ENCODE data around the gene SMPX.
"Not testable (repeated sequence)": the region's sequence is repeated elsewhere in the genome, so short reads cannot be mapped to it uniquely, and the experiment has no call there.

SMPX gene
- 0 reads per million in 9 experiments for total RNA-seq

DNA sequence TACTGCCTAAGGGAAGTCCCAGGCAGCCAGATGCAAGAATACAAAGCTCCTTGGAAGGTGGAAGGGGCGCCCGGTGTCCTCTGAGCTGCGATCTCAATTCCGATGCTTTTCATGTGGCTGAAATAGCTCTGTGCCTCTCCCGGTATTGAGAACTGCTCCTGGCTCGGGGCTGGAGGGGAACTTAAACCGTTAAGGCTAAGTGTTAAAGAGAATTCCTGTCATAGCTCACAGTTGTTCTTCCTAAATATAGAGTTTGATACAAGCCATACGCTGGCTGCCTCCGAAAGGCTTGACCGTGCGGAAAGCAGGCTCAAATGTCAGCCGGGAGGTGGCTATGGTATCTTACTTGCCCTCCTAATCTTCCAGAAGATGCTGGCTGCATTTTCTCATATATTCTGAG is at the start of gene SMPX:
TSS of gene SMPX (minus strand) at position 157 of the 400 bp plus-strand sequence. CDS start 3,826 bp downstream, outside the sequence.
- H3K4me1 Mint-ChIP-seq (ENCODE audit: low read depth in 2 of 2) = no peaks in the 10 kb centered on the region
- H3K9me3 Mint-ChIP-seq = no peaks in the 10 kb centered on the region
- no peaks in the 10 kb centered on the region for H3K36me3 Mint-ChIP-seq (ENCODE audit: insufficient read depth)
- H3K27me3 Mint-ChIP-seq = no peaks in the 10 kb centered on the region
- no peak within 1 kb of the TSS for H3K27ac Mint-ChIP-seq
- DNase-seq = no peak
- ATAC-seq (replicated peaks) = no peak
- no peak within 1 kb of the TSS for H3K4me3 Mint-ChIP-seq

DNA sequence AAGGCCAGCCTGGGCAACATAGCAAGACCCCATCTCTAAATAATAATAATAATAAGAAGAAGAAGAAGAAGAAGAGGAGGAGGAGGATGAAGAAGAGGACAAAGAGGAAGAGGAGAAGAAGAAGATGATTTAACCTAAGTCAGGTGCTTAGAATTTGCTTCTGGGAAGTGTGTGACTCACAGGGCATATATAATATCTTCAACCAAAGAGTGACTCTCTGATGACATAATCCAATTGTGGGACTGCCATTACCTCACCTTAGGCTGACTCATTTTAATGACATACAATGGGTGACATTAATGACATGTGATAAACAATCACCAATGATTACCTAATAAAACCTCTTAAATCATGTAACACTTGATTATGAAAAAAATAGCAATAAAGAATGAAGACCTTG is 48.8 kb upstream of the SMPX start:
- ATAC-seq (replicated peaks) (no peak), DNase-seq (no peak)
- Mint-ChIP-seq H3K4me1 (ENCODE audit: low read depth in 2 of 2) (no peaks in the 10 kb centered on the region), H3K9me3 (no peaks in the 10 kb centered on the region), H3K27ac (no peak overlapping the region), H3K36me3 (ENCODE audit: insufficient read depth) (no peaks in the 10 kb centered on the region), H3K27me3 (no peaks in the 10 kb centered on the region), H3K4me3 (no peak overlapping the region)

DNA sequence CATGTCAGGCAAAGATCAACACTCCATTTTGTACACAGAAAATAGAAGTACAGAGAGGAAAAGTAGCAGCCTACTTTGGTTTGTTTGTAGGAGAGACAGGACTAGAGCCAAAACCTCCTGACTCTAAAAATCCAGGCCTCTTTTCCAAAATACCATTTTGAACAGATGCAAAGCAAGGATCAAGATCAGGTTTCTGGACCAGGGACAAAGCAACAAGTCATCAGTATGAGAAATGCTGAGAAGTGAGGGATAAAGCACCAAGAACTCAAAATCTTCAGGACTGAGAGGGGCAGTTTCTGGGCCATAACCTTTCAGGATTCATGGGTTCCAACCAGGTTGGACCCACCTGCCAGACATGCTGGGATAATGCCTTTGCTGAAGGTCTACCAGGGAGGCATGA is 44.9 kb upstream of the SMPX start:
- DNase-seq (no peak), ATAC-seq (replicated peaks) (no peak)
- H3K27me3 Mint-ChIP-seq = no peaks in the 10 kb centered on the region
- H3K4me1 Mint-ChIP-seq (ENCODE audit: low read depth in 2 of 2) = no peaks in the 10 kb centered on the region
- H3K27ac Mint-ChIP-seq = no peak overlapping the region
- no peaks in the 10 kb centered on the region for H3K9me3 Mint-ChIP-seq
- no peak overlapping the region for H3K4me3 Mint-ChIP-seq
- H3K36me3 Mint-ChIP-seq (ENCODE audit: insufficient read depth) = no peaks in the 10 kb centered on the region

DNA sequence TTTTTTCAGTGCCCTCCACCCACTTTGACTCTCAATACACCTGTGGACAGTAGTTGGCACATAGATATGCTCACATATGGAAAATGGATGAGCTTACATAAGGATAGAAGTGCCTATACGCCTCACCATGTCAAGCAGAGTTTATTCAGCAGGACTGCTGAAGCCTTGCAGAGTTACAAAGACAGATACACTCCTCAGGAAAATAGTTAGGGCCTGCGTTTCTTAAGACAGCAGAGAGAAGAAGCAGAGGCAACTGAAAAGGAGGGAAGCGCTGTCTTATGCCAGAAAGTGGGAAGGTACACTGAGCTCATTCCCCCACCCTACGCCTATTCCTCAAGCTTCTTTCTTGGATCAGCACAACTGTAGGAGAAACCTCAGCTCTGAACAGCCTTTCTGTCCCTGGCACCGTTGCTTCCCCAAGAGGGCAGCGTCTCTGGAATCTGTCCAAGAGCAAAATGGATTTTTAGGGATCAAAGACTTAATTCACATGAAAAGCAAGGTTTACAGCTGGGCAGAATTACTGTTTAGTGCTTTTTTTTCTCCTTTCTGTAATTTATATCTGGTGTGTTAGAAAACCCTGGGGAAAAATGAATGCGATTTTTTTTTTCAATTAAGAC is 44.2 kb upstream of the SMPX start:
- no peaks in the 10 kb centered on the region for H3K9me3 Mint-ChIP-seq
- no peak for ATAC-seq (replicated peaks)

DNA sequence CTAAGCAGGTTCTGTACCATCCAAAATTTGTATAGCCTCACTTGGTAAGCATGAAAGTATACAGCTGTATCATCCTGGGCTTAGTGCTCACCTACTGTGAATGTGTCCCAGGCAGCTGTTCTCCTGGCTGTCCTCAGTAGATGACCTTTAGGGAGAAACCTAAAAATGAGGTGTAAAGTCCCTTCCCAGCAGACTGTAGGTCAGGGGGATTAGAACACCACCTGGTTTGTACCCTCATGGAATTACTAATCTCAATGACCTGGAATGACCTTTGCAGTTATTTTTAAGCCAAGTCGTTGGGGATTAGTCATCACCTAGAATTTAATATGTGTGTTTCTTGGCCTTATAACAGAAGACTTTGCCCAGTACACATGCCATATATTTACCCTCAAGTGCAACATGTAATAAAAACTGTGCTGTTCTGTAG is 42.4 kb upstream of the SMPX start:
- Mint-ChIP-seq H3K27me3 (no peaks in the 10 kb centered on the region), H3K27ac (no peak overlapping the region), H3K4me1 (ENCODE audit: low read depth in 2 of 2) (no peaks in the 10 kb centered on the region), H3K36me3 (ENCODE audit: insufficient read depth) (no peaks in the 10 kb centered on the region), H3K4me3 (no peak overlapping the region), H3K9me3 (no peaks in the 10 kb centered on the region)
- ATAC-seq (replicated peaks) (no peak), DNase-seq (no peak)

More for the DNA sequence above, 44.2 kb upstream of the SMPX start:
- H3K36me3 Mint-ChIP-seq (ENCODE audit: insufficient read depth) = no peaks in the 10 kb centered on the region
- H3K27ac Mint-ChIP-seq = no peak overlapping the region
- no peaks in the 10 kb centered on the region for H3K4me1 Mint-ChIP-seq (ENCODE audit: low read depth in 2 of 2)
- no peak overlapping the region for H3K4me3 Mint-ChIP-seq
- no peak for DNase-seq
- no peaks in the 10 kb centered on the region for H3K27me3 Mint-ChIP-seq

DNA sequence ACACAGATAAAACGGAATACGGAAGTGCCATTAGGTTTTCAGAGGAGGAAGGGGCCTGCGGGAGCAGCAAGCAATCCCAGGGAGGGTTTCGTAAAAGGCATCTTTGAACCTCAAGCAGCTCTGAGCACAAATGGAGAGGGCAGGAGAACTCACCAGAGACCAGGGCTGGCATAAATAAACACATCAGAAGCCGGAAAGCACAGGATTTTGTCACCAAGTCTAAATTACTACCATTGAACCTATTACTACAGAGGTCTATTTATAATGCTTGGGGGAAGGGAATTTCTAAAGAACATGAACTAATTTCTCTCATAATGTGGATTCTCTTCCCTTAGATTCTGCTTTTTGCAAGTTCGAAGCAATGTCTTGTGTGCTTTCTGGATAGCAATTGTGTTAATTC is 41.9 kb upstream of the SMPX start:
- Mint-ChIP-seq H3K27me3 (no peaks in the 10 kb centered on the region), H3K27ac (no peak overlapping the region), H3K9me3 (no peaks in the 10 kb centered on the region), H3K4me3 (no peak overlapping the region), H3K4me1 (ENCODE audit: low read depth in 2 of 2) (no peaks in the 10 kb centered on the region), H3K36me3 (ENCODE audit: insufficient read depth) (no peaks in the 10 kb centered on the region)
- ATAC-seq (replicated peaks) (no peak), DNase-seq (no peak)

DNA sequence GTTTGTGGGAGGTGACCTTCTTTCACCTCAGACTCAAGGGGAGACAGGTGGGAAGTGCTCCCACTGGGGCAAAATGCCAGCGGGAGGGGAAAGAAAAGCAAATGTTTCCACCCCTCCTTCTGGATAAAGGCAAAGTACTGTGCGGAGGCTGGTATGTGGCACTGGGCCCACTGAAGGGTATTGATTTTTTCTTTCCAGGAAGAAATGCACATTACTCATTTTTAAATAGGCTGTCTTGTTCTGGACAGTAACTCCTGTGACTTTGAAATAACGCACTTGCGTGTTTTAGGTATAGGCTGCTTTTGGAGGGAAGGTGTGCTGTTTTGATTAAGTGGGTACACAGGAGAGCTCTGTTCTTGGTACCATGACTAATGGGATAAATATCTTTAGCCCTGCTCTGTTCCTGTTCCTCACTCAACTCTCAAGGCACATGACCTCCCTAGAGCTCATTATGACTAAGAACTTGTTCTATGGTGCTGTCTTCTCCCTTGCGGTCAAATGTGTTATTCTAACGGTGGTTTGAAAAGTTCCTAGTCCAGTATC is 40.8 kb upstream of the SMPX start:
- H3K4me3 Mint-ChIP-seq = no peak overlapping the region
- ATAC-seq (replicated peaks) = no peak

DNA sequence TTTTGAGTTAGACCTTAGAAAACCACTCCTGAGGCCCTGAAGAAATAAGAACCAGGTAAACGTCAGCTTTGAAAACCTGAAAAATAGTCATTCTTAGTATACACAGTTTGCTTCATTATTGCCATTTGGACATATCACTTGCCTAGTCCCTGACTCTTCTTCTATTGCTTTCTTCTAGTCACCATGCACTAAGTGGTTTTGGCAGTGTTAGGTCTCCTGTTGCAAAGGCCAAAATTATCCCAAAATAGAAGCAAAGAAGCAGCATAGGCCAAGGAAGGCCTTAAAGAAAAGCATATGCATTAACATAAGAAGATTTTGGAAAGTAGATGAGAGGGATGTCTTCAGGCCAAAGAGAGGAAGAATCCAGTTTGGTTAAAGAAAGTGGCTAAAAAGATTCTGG is 24.1 kb upstream of the SMPX start:
- no peak for ATAC-seq (replicated peaks)
- H3K4me1 Mint-ChIP-seq (ENCODE audit: low read depth in 2 of 2) = no peaks in the 10 kb centered on the region
- no peaks in the 10 kb centered on the region for H3K36me3 Mint-ChIP-seq (ENCODE audit: insufficient read depth)
- H3K27me3 Mint-ChIP-seq = no peaks in the 10 kb centered on the region
- no peaks in the 10 kb centered on the region for H3K9me3 Mint-ChIP-seq
- H3K27ac Mint-ChIP-seq = no peak overlapping the region
- DNase-seq = no peak
- H3K4me3 Mint-ChIP-seq = no peak overlapping the region

More for the DNA sequence above, 40.8 kb upstream of the SMPX start:
- Mint-ChIP-seq H3K27me3 (no peaks in the 10 kb centered on the region), H3K36me3 (ENCODE audit: insufficient read depth) (no peaks in the 10 kb centered on the region), H3K9me3 (no peaks in the 10 kb centered on the region), H3K4me1 (ENCODE audit: low read depth in 2 of 2) (no peaks in the 10 kb centered on the region), H3K27ac (no peak overlapping the region)
- DNase-seq = no peak

DNA sequence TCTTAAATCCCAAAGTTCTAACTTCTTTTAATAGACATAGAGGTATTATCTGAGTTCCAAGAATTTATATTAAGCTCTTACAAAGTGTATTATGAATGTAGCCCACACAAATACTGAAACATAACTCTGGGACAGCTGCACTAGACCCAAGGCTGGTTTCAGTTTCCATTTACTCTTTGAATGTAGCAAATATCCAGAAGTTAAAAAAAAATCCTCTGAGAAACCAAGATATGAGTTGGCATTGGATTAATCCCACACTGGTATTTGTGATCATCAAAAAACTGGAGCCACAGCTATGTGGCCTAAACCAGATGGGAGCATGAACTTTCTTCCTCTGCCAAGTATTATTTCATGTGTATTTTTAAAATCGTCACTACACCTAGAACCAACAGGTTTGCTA is 23.6 kb upstream of the SMPX start:
- no peak for ATAC-seq (replicated peaks)
- H3K9me3 Mint-ChIP-seq = no peaks in the 10 kb centered on the region
- H3K27me3 Mint-ChIP-seq = no peaks in the 10 kb centered on the region
- H3K36me3 Mint-ChIP-seq (ENCODE audit: insufficient read depth) = no peaks in the 10 kb centered on the region
- DNase-seq = no peak
- H3K4me3 Mint-ChIP-seq = no peak overlapping the region
- no peak overlapping the region for H3K27ac Mint-ChIP-seq
- no peaks in the 10 kb centered on the region for H3K4me1 Mint-ChIP-seq (ENCODE audit: low read depth in 2 of 2)

DNA sequence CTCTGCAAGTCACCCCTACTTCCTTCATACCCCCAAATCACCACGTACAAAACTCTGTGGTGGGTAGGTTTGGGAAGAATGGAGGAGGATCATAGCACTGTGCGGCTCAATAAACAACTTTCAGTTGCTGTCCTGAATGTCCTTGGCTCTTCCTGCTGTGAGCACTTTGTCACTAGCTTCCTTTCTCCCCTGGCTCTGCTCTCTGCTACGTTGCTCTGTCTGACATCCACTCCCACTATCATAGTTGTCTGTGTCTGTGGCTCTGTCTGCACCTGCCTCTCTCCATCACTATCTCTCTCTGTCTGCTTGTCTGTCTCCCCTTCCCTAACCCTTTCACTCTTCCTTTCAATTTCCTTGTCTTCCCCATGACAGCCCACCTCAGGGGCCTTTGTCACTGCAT is 21.2 kb upstream of the SMPX start:
- no peak for DNase-seq
- ATAC-seq (replicated peaks) = no peak
- no peak overlapping the region for H3K4me3 Mint-ChIP-seq
- no peaks in the 10 kb centered on the region for H3K36me3 Mint-ChIP-seq (ENCODE audit: insufficient read depth)
- H3K27ac Mint-ChIP-seq = no peak overlapping the region
- no peaks in the 10 kb centered on the region for H3K9me3 Mint-ChIP-seq
- H3K27me3 Mint-ChIP-seq = no peaks in the 10 kb centered on the region
- no peaks in the 10 kb centered on the region for H3K4me1 Mint-ChIP-seq (ENCODE audit: low read depth in 2 of 2)

DNA sequence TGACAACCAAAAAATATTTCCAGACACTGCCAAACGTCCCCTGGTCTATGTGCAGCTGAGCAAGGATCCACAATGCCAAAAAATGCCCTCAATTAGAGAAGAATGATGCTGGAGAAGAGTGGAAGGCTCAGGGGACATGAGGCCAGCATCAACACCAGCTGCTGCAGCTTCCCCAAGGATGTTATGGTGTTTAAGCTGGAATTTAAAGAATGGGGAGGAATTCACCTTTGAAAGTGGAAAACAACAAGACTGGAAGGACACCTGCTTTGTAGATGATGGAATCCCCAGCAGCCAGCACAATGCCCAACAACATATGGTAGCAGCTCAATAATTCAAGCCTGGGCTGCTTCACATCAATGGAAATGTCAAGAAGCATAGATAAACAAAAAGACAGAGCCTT is 20.3 kb upstream of the SMPX start:
- Mint-ChIP-seq H3K27me3 (no peaks in the 10 kb centered on the region), H3K9me3 (no peaks in the 10 kb centered on the region), H3K4me1 (ENCODE audit: low read depth in 2 of 2) (no peaks in the 10 kb centered on the region), H3K36me3 (ENCODE audit: insufficient read depth) (no peaks in the 10 kb centered on the region), H3K27ac (no peak overlapping the region), H3K4me3 (no peak overlapping the region)
- ATAC-seq (replicated peaks) (no peak), DNase-seq (no peak)

DNA sequence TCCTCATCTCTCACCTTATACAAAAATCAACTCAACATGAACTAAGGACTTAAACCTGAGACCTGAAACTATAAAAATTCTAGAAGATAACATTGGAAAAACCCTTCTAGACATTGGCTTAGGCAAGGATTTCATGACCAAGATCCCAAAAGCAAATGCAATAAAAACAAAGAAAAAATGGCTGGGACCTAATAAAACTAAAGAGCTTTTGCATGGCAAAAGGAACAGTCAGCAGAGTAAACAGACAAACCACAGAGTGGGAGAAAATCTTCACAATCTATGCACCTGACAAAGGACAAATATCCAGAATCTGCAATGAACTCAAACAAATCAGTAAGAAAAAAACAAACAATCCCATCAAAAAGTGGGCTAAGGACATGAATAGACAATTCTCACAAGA is 17.2 kb upstream of the SMPX start:
- not testable (repeated sequence) for H3K36me3 Mint-ChIP-seq (ENCODE audit: insufficient read depth); H3K27me3 Mint-ChIP-seq; H3K27ac Mint-ChIP-seq; DNase-seq; H3K4me3 Mint-ChIP-seq; ATAC-seq (replicated peaks); H3K9me3 Mint-ChIP-seq; H3K4me1 Mint-ChIP-seq (ENCODE audit: low read depth in 2 of 2)

DNA sequence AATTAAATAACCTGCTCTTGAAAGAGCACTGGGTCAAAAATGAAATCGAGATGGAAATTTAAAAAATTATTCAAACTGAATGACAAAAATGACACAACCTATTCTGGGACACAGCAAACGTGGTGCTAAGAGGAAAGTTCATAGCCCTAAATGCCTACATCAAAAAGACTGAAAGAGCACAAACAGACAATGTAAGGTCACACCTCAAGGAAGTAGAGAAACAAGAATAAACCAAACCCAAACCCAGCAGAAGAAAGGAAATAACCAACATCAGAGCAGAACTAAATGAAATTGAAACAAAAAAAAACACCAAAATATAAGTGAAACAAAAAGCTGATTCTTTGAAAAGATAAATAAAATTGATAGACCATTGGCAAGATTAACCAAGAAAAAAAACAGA is 15.1 kb upstream of the SMPX start:
- H3K9me3 Mint-ChIP-seq; H3K4me1 Mint-ChIP-seq (ENCODE audit: low read depth in 2 of 2); DNase-seq; H3K27me3 Mint-ChIP-seq; H3K27ac Mint-ChIP-seq; H3K36me3 Mint-ChIP-seq (ENCODE audit: insufficient read depth); H3K4me3 Mint-ChIP-seq; ATAC-seq (replicated peaks): not testable (repeated sequence)

DNA sequence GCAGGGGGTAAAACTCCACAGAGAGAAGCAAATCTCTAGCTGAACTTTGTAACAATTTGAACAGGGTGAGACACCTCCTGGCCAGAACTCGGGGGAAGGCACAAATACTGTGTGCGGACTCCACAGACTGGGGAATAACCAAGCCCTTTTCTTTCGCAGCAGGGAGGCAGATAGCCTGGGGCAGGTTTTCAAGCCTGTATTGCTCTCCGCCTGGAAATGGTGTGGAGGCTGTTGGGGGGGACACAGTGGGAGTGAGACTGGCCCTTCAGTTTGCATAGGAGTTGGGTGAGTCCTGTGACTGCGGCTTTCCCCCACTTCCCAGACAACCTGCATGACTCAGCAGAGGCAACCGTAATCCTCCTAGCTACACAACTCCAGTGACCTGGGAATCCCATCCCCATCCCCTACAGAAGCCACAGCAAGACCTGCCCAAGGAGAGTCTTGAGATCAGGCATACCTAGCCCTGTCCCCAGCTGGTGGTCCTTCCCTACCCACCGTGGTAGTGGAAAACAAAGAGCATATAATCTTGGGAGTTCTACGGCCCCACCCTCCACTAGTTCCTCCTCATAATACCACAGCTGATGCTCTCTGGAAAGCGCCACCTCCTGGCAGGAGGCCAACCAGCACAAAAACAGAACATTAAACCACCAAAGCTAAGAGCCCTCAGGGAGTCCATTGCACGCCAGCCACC is 12.9 kb upstream of the SMPX start:
- no peaks in the 10 kb centered on the region for H3K4me1 Mint-ChIP-seq (ENCODE audit: low read depth in 2 of 2)
- no peaks in the 10 kb centered on the region for H3K36me3 Mint-ChIP-seq (ENCODE audit: insufficient read depth)
- no peak overlapping the region for H3K27ac Mint-ChIP-seq

More for the DNA sequence above, 12.9 kb upstream of the SMPX start:
- H3K9me3 Mint-ChIP-seq = no peaks in the 10 kb centered on the region
- H3K27me3 Mint-ChIP-seq = peaks cover 10 to 23% of the 10 kb centered on the region in 2 donors
- no peak overlapping the region for H3K4me3 Mint-ChIP-seq
- ATAC-seq (replicated peaks) = no peak
- no peak for DNase-seq

Measured in effector memory CD8-positive, alpha-beta T cell (primary cell).